ENCODE results near the gene TSSK2. TPM values are rescaled to one million over a fixed set of nuclear protein-coding genes. Genes with fewer than 3 reads are reported as not detected.

Gene TSSK2
- total RNA-seq, 1 experiment from 2014 or later, result not detected

DNA sequence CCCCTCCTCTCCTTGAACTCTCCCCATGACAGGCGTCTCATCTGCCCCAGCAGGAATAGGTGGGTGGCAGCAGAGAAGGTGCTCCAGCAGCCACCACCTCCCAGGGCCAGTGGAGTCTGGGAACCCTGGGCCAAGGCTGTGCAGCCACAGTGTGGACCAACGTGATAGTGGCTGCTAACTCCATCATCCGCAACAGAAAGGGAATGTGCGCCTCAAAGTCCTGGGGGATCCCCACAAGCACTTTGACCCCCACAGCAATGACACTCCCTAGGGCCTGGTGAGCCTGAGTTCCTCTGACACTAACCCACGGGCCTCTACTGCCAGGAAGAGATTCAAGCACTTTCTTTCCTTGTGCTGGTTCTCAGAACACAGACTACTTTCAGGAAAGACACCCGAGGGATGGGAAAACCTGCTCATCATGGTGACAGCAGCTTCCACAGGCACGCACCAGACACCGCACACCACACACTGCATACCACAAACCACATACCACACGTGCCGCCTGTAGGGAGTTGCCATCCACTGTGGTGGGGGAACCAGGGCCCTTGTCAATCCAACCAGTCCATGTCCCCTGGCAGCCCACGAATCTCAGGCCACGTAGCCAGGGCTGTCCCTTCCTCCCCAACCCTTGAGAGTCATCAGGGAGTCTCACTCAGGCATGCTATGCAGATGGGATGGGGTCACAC, 50.8 kb downstream of the TSSK2 start:
- no peak for DNase-seq (ENCODE audit: low spot score)

Other genes with a start within 250 kb of the TSSK2 start
- 0.70 and 2.2 TPM in 2 replicates for gene DGCR6, start 225.0 kb upstream of the TSSK2 start, total RNA-seq (2014; rRNA removed; shearing (Covaris generic))
- 1.4 and 2.0 TPM in 2 replicates for gene PRODH, start 195.0 kb upstream of the TSSK2 start, total RNA-seq (2014; rRNA removed; shearing (Covaris generic))
- 105 and 114 TPM in 2 replicates for gene DGCR2, start 8.9 kb upstream of the TSSK2 start, total RNA-seq (2014; rRNA removed; shearing (Covaris generic))
- gene ESS2, start 13.3 kb downstream of the TSSK2 start, total RNA-seq (2014; rRNA removed; shearing (Covaris generic)), result 18.1 and 23.4 TPM in 2 replicates
- gene GSC2, start 19.0 kb downstream of the TSSK2 start, total RNA-seq (2014; rRNA removed; shearing (Covaris generic)), result not detected in 2 replicates
- gene SLC25A1, start 47.4 kb downstream of the TSSK2 start, total RNA-seq (2014; rRNA removed; shearing (Covaris generic)), result 462 and 466 TPM in 2 replicates
- gene CLTCL1, start 160.4 kb downstream of the TSSK2 start, total RNA-seq (2014; rRNA removed; shearing (Covaris generic)), result 0.18 and 0.47 TPM in 2 replicates